ENCODE measurements around the gene SFTPB.
A peak's percentile ranks its signal among the peaks of the same experiment; 100 is the strongest.
"Not testable (repeated sequence)": the region's sequence is repeated elsewhere in the genome, so short reads cannot be mapped to it uniquely, and the experiment has no call there.

SFTPB gene

DNA sequence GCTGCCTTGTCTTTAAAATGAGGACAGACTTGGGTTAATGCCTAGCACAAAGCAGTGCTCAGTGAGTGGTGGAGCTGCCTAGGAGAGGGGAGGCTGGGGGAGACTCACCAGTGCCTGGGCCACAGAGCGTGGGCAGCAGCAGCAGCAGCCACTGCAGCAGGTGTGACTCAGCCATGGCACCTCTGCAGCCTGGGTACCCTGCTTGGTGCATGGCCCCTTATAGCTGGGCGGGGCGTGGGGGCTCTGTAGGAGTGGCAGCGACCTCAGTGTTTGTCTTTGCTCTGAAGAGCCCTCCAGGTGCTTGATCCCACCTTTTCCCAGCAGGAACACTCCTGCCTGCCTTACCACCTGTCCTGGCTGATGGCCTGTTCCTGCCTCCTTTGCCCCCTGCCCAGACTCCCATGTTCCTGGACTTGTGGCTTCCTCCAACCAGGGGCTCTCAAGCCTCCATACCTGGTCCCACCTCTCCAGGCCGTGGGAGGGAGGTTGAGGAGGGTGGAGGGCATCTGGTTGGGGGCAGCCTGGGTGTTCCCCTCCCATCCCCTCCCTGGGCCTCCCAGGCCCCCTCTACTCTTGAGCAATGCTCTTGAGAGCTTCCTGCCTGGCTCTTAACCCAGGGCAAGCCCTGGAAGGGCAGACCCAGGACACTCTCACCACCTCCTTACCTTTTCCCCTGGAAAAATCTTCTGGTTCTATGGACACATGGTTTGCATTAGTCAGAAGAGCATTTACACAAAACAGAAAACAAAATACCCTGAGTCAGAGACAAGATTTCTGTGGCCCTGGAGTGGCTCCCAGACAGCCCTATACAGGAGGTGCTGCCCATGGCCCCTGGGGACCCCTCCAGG, at the start of gene SFTPB:
SFTPB (minus strand) TSS at position 191 of the 848 bp plus-strand sequence; CDS start at position 175, 16 bp downstream.
- DNase-seq (ENCODE audit: low read depth) = no peak

DNA sequence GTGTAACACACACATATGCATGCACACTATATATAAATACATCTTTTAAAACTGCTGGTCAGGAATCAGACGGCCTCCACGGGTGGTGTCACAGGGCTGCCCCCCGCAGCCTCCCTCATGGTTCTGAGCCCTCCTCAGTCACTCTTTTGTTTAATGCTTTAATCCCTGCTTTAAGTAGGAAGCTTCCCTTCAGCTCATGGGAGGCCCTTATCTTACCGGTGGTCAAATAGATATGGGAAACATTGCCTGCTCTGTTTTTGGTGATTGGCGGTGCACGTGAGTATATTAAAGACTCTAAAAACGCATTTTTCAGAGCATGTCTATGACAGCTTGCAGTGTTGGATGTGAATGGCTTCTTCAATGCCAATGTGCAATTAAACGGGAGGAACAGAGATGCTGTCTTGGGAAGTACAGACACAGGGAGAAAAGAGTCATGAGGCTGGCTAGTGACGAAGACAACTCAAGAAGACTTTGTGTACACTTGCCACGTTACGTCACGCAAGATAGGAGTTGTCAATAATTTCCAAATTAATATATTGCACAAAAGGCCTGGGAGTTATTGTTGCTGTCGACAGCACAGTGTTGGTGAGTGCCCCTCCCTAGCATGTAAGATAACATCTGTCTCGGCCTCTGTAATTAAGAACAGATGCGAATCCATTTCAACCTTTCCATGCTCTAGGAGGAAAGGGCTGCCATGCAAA, 49.5 kb upstream of the SFTPB start:
- DNase-seq (ENCODE audit: low read depth) = no peak

DNA sequence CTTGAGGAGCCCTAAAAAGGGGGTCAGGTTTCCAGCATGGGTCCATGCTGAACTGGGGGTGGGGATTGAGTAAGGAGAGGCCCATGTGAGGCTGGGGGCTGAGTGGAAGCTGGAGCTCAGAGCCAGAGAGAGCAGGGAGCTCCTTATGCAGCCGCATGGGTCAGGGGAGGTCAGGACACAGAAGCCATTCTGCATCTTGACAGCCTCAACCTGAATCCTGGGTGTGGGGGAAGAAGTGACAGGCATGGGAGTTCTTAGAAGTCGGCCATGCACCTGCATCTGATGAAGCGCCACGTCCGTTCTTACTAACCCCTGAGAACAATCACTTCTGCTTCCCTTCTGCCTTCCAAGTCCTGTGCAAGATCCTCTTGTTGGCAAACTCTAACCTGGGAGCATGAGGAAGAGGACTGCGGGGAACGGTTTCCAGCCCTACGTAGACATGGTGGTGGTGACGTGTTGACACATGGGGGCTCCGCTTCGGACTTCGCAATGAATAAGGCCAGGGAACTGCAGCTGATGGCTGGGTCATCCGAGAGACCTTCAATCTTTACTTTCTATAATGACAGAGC, 48.4 kb upstream of the SFTPB start:
- DNase-seq (ENCODE audit: low read depth) = no peak

GRCh38 chr2:85714841-85715240, 46.8 kb upstream of the SFTPB start:
- DNase-seq (ENCODE audit: low read depth) = no peak

- not testable (repeated sequence) for DNase-seq (ENCODE audit: low read depth)
Measured at GRCh38 chr2:85714421-85714820, 46.4 kb upstream of the SFTPB start.

DNA sequence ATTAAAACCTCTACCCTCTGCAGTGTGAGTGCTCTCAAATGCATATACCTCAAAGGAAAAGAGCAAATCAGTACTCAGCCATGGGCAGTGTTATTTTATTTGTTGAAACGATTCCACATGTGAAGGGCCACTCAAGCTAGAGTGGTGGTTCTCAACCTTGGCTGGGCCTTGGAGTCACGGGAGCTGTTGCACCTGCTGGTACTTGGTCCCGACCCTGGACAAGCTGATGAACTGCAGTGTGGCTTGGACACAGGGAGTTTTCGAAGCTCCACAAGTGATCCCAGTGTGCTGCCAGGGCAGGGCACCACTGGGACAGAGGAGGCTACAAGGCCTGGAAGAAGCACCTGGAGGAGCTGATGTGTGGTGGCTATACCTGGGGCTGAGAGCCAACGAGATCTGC, 45.8 kb upstream of the SFTPB start:
- DNase-seq (ENCODE audit: low read depth) = no peak

DNA sequence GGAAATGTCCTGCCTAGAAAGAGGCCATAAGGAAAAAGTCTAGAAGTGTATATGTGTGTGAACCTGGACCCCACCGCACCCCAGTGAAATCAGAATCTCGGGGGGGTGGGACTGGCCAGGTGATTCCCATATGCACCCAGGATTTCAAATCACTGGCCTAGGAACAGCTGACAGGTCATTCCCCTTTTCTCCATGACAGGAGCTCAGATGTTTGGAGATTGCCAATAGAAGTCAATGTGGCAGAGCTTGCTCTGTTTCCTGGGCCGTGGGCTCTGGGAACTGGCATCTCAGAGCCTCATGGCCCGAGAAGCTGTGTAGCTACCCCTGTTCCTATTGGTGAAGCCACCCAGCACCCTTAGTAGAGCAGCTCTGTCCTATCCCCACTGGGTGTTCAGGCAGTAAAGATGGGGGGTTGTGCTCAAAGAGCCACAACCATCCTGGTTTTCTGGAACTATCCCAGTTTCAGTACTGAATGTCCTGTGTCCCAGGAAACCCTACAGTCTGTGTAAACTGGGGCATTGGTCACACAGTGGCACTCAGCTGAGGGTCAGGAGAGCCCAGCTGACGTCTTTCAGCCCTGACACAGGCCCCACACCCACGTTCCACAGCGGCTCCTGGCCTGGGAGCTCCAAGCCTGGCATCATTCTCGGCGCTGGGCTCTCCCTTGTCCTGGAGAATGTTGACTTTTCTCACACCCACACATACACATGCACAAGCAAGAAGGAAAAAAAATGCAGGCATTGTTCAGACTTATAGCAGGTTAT, 45.0 kb upstream of the SFTPB start:
- DNase-seq (ENCODE audit: low read depth) = no peak

DNA sequence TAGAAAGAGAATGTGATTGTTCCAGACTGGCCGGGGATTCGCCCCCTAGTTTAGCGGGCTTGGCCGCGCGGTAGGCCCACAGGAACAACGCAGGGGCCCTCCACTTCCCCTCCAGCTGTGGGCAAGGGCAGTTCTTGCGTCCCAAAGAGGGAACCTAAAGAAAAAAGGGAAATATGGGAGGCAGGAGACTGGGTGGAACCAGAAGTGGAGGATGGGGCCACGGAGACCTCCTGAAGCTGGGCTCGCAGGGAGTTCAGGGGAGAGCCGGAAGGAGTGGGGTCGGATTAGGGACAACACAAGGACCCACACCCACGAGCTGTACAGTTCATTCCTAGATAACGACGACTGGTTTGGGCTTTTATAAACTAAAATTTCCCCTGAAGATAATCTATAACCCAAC, 44.3 kb upstream of the SFTPB start:
- DNase-seq (ENCODE audit: low read depth) = no peak

DNA sequence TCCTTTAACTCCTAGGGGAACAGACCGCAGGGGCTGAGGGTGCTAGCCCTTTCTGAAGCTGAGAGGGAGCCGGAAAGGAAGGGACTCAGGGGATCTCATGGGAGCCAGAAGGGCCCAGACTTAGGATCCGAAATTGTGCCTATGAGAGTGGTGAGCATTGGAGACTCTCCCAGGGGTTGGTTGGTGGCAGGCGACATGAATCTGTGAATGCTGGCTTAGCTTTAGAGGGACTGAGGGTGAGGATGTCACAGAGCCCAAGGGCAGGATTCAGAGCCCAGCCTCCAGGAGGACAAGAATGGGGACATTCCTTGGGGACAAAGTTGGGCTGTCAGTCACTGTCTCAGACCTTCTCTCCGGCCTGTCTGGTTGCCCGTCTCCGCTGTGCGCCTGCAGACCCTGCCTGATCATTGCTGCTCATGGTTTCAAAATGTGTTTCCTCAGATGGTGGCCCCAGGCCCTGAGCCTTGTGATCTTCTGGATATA, 43.6 kb upstream of the SFTPB start:
- no peak for DNase-seq (ENCODE audit: low read depth)

GRCh38 chr2:85710687-85711577, 42.9 kb upstream of the SFTPB start:
- no peak for DNase-seq (ENCODE audit: low read depth)

DNA sequence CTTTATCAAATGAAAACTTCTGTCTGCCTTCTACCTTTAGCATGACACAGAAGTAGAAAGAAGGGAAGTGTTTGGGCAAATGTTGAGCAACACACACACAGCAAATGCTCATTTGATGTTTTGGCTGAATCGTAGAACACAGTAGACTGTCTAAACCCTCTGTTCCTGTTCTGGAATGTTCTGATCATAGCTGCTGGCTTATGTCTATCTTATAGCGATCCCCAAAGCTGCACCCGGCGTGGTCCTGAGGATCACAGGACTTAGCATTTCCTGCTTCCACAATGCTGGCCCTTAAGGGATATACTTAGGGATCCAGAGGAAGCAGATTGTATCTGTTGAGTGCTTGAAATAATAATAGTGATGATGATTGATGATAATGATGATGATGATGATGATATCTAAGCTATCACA, 41.4 kb upstream of the SFTPB start:
- no peak for DNase-seq (ENCODE audit: low read depth)

GRCh38 chr2:85708641-85709040, 40.6 kb upstream of the SFTPB start:
- no peak for DNase-seq (ENCODE audit: low read depth)

DNA sequence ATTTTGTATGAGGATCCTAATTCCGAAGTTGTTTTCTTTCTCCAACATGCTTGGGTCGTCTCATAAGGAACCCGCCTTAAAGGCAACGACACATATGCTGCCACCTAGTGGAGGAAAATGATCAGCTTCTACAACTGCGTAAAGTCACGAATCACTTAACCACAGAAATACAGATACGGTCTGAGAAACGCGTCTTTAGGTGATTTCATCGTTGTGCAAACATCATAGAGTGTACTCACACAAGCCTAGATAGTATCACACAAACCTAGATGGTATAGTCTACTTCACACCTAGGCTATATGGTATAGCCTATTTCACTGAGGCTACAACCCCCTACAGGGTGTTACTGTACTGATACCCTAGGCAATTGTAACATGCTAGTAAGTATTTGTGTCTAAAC, 39.3 kb upstream of the SFTPB start:
- DNase-seq (ENCODE audit: low read depth) = peak; percentile 85

- no peak for DNase-seq (ENCODE audit: low read depth)
Measured at GRCh38 chr2:85706599-85707296, 38.7 kb upstream of the SFTPB start.

- no peak for DNase-seq (ENCODE audit: low read depth)
Measured at GRCh38 chr2:85706063-85706462, 38.1 kb upstream of the SFTPB start.

DNA sequence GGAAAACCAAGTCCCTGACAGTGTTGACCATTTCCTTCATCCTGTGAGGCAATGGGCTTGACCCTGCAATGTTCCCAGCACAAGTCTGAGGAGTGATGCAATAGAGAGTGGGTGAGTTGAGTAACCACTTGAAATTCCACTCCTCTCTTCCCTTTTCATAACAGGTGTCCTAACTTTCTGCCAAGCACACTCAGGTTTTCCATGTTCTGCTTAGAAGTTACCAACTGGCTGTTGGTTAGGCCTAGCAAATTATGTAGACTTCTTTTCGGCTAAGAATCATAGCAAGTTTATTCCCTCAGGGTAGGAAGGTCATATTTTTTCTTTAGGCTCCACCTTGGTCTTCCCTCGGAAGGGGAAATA, 37.7 kb upstream of the SFTPB start:
- peak; percentile 93 for DNase-seq (ENCODE audit: low read depth)

GRCh38 chr2:85704800-85705679, 37.0 kb upstream of the SFTPB start:
- no peak for DNase-seq (ENCODE audit: low read depth)

GRCh38 chr2:85704038-85704437, 36.0 kb upstream of the SFTPB start:
- DNase-seq (ENCODE audit: low read depth) = no peak

- no peak for DNase-seq (ENCODE audit: low read depth)
Measured at GRCh38 chr2:85703329-85703728, 35.3 kb upstream of the SFTPB start.

- no peak for DNase-seq (ENCODE audit: low read depth)
Measured at GRCh38 chr2:85702800-85703199, 34.8 kb upstream of the SFTPB start.

Measured in non-pigmented ciliary epithelial cell (primary cell).